Measurements from ENCODE around the gene ZNF649. TPM values are rescaled to one million over a fixed set of nuclear protein-coding genes. Genes with fewer than 3 reads are reported as not detected.

Gene ZNF649
- total and polyA plus RNA-seq, 2 of the 4 experiments (the other 2 are of a cell fraction), result 1.9 to 10.4 TPM

DNA sequence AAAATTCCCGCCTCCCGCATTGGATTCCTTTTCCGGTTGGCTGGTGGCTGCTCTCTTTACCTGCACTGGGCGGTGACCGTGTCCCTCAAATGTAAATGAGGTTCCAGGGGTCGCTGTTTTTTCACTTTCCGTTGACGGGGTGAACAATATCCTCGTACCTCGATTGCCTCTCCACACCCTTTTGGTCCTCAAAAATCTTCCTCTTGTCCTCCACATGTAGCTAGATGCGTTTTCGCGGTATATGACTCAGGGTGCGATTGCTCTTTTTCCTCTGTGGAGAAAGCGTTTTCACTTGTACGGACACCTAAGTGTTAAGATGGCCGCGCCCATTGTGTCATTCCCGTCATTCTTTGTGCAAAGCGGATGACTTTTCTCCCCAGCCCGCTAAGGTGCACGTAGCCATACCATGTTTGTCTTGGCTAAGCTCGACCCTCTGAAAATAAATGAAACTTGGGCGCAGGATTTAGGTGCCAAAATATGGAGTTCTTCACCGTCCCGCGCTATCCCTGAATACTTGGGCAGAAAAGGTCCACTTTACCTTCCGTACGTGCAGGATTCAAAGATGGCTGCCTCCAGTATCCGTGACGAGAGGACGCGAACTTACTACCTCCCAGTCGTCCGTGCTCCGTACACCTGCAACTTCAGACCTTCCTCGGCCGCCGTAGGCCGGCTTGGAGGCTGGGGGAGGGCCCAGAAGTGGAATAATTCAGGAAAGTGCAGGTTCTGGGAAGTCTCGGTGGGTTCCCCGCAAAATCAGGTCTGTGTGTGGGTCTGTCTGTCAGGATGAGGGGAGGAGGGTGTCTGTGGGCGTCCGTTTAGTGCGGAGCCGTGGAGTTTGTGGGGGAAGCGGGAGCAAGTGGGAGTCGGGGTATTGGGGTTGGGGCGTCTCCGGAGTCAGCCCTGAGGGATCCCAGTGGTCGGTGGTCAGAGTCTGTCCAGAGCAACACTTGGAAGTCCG, 22.2 kb upstream of the ZNF649 start, which contains the start of gene ZNF613:
TSS of gene ZNF613 (plus strand) at position 689 of the 958 bp plus-strand sequence. CDS start 8,749 bp downstream, outside the sequence.
- Histone ChIP-seq H3K4ac (ENCODE audit: low read depth, low read length) (peak within 1 kb of the TSS; percentile 89), H2AFZ (replicated peaks; ENCODE audit: low read length, poor library complexity) (peak within 1 kb of the TSS; percentile 94), H3K4me2 (ENCODE audit: low read depth, low read length) (peak within 1 kb of the TSS; percentile 85), H3K14ac (replicated peaks; ENCODE audit: low read depth, low read length) (peak within 1 kb of the TSS; percentile 90), H4K20me1 (ENCODE audit: insufficient read depth, low read length) (no peaks in the 10 kb centered on the region), H3K9me1 (ENCODE audit: insufficient read depth, low read length) (no peaks in the 10 kb centered on the region), H3K56ac (ENCODE audit: extremely low read depth, insufficient read depth, low read length) (peak within 1 kb of the TSS; percentile 89), H2BK20ac (ENCODE audit: low read depth, low read length) (peak within 1 kb of the TSS; percentile 65; the same call in 1 of the 2 replicates), H3K4me1 (ENCODE audit: control insufficient read depth, insufficient read depth, low read length) (no peaks in the 10 kb centered on the region), H3K4me3 (ENCODE audit: insufficient read depth, low read depth, low read length) (peak within 1 kb of the TSS; percentile 76), H3K9ac (ENCODE audit: low read depth, low read length) (peak within 1 kb of the TSS; percentile 88), H2BK120ac (ENCODE audit: low read depth, low read length) (peak within 1 kb of the TSS; percentile 90), H4K5ac (ENCODE audit: low read depth, low read length) (peak within 1 kb of the TSS; percentile 92), H3K79me1 (ENCODE audit: low read depth in 1 of 2, low read length in 2 of 2) (peaks cover 10 to 14% of the 10 kb centered on the region in 2 experiments), H2BK15ac (ENCODE audit: low read depth, low read length) (0 out of 3 replicates have a peak within 1 kb of the TSS, but pooled peaks have one; percentile 49), H2AK9ac (replicated peaks; ENCODE audit: low read depth, low read length, poor library complexity) (peak within 1 kb of the TSS; percentile 56), H2AK5ac (ENCODE audit: low read depth, low read length) (no peak within 1 kb of the TSS), H4K8ac (ENCODE audit: low read depth in 2 of 2, low read length in 2 of 2) (peak within 1 kb of the TSS; percentile 50 to 98), H3K27ac (ENCODE audit: insufficient read depth, low read length) (peak within 1 kb of the TSS; percentile 83), H3K18ac (ENCODE audit: low read depth, low read length) (peak within 1 kb of the TSS; percentile 85), H3K36me3 (ENCODE audit: control insufficient read depth, insufficient read depth, low read length) (peaks cover 5% of the 10 kb centered on the region), H4K91ac (ENCODE audit: insufficient read depth, low read depth, low read length) (peak within 1 kb of the TSS; percentile 93), H3K23ac (ENCODE audit: low read depth, low read length) (peak within 1 kb of the TSS; percentile 88), H3K9me3 (ENCODE audit: control insufficient read depth, insufficient read depth, low read length) (peaks cover 12% of the 10 kb centered on the region), H2BK5ac (ENCODE audit: low read depth, low read length, poor library complexity, severe bottlenecking) (peak within 1 kb of the TSS; percentile 83), H3K27me3 (ENCODE audit: control insufficient read depth, insufficient read depth, low read length) (no peaks in the 10 kb centered on the region)
- intact Hi-C loops (cut with micrococcal nuclease) (loop anchor here (10.0 kb wide), 1 partner anchor 308 kb away; no protein-coding TSS in a partner anchor), dilution Hi-C loops (cut with HindIII; ENCODE audit: low sequenced_read_pairs, unreplicated experiment) (no loop called here), in situ Hi-C loops (cut with MboI; ENCODE audit: low sequenced_read_pairs) (no loop called here)
- DNase-seq, result peak; percentile 94
- no TSS peak for BruUV-seq (replicated peaks)
- TF ChIP-seq, protein P1, sequence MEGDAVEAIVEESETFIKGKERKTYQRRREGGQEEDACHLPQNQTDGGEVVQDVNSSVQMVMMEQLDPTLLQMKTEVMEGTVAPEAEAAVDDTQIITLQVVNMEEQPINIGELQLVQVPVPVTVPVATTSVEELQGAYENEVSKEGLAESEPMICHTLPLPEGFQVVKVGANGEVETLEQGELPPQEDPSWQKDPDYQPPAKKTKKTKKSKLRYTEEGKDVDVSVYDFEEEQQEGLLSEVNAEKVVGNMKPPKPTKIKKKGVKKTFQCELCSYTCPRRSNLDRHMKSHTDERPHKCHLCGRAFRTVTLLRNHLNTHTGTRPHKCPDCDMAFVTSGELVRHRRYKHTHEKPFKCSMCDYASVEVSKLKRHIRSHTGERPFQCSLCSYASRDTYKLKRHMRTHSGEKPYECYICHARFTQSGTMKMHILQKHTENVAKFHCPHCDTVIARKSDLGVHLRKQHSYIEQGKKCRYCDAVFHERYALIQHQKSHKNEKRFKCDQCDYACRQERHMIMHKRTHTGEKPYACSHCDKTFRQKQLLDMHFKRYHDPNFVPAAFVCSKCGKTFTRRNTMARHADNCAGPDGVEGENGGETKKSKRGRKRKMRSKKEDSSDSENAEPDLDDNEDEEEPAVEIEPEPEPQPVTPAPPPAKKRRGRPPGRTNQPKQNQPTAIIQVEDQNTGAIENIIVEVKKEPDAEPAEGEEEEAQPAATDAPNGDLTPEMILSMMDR (conservative IDR thresholded peaks at IDR 0.05; ENCODE audit: low read depth, low read length), result 0 out of 2 replicates have a peak, but pooled peaks have one; percentile 3
- TF ChIP-seq SMC3 (IDR thresholded peaks at IDR 0.05; ENCODE audit: low read depth, low read length), result no peak
- ChIA-PET POLR2A (ENCODE audit: unreplicated experiment) (no interaction called here), CTCF (no interaction called here)
- ATAC-seq (ENCODE audit: low read depth), result peak; percentile 96
- WGBS, 2 experiments (ENCODE audit: extremely low coverage in 2 of 2, insufficient read length in 1 of 2), result 2% methylated on average over 18 of the region's 52 CpGs; no CpG with 5 or more reads in 1 of the 2 experiments

Data from IMR-90 (cell line).